Memory B cell (primary cell): ENCODE results near the gene CACNA1B.

Source experiments
- ATAC-seq: fragments of 150-1000 bp; cut with Tn5 transposase; 2 replicates; pipeline ENCODE4 v1.10.0; 2021; ENCODE audit warnings: low read depth, mild to moderate bottlenecking, moderate library complexity
- DNase-seq, 2 donors: peaks; one replicate each; pipeline ENCODE4 v3.0.0; 2022; ENCODE audit warnings: low spot score in 2 of 2
- H3K27ac Mint-ChIP-seq: one replicate; pipeline ENCODE4 v1.8.0; 2022; ENCODE audit warnings: mild to moderate bottlenecking, moderate library complexity, mixed read lengths
- H3K27me3 Mint-ChIP-seq: one replicate; pipeline ENCODE4 v1.8.0; 2022; ENCODE audit warnings: mixed read lengths
- H3K36me3 Mint-ChIP-seq: one replicate; pipeline ENCODE4 v1.8.0; 2022; ENCODE audit warnings: mild to moderate bottlenecking, mixed read lengths
- H3K4me1 Mint-ChIP-seq: one replicate; pipeline ENCODE4 v1.8.0; 2022; ENCODE audit warnings: mixed read lengths
- H3K4me3 Mint-ChIP-seq: one replicate; pipeline ENCODE4 v1.8.0; 2022; ENCODE audit warnings: mild to moderate bottlenecking, moderate library complexity, mixed read lengths
- H3K9me3 Mint-ChIP-seq: one replicate; pipeline ENCODE4 v1.8.0; 2022; ENCODE audit warnings: mixed read lengths

The CACNA1B gene

GRCh38 chr9:137838576-137838975 is 39.0 kb upstream of the CACNA1B start:
- no peak for DNase-seq
- no peak for ATAC-seq
- H3K27ac Mint-ChIP-seq: no peak overlapping the region
- H3K4me3 Mint-ChIP-seq: no peak overlapping the region
- H3K4me1 Mint-ChIP-seq: no peaks in the 10 kb centered on the region
- H3K36me3 Mint-ChIP-seq: peaks cover 10% of the 10 kb centered on the region
- H3K9me3 Mint-ChIP-seq: peaks cover 1% of the 10 kb centered on the region
- H3K27me3 Mint-ChIP-seq: no peaks in the 10 kb centered on the region

GRCh38 chr9:137843355-137843754 is 34.2 kb upstream of the CACNA1B start:
- Mint-ChIP-seq H3K36me3 (peaks cover 9% of the 10 kb centered on the region), H3K4me1 (no peaks in the 10 kb centered on the region), H3K27ac (no peak overlapping the region), H3K4me3 (no peak overlapping the region), H3K27me3 (no peaks in the 10 kb centered on the region), H3K9me3 (peaks cover 7% of the 10 kb centered on the region)
- DNase-seq: no peak
- ATAC-seq: no peak

- no peak overlapping the region for H3K27ac Mint-ChIP-seq
- peaks cover 14% of the 10 kb centered on the region for H3K36me3 Mint-ChIP-seq
- peaks cover 6% of the 10 kb centered on the region for H3K27me3 Mint-ChIP-seq
- no peak for ATAC-seq
- no peak overlapping the region for H3K4me3 Mint-ChIP-seq
- no peaks in the 10 kb centered on the region for H3K4me1 Mint-ChIP-seq
- peaks cover 20% of the 10 kb centered on the region for H3K9me3 Mint-ChIP-seq
- DNase-seq: no peak
These were observed 25.9 kb upstream of the CACNA1B start for GRCh38 chr9:137851516-137852267.

GRCh38 chr9:137853392-137853995 is 24.1 kb upstream of the CACNA1B start:
- ATAC-seq: no peak
- no peak overlapping the region for H3K4me3 Mint-ChIP-seq
- H3K27ac Mint-ChIP-seq: no peak overlapping the region

GRCh38 chr9:137860361-137860760 is 17.2 kb upstream of the CACNA1B start:
- DNase-seq (no peak), ATAC-seq (no peak)
- Mint-ChIP-seq H3K27me3 (peaks cover 12% of the 10 kb centered on the region), H3K36me3 (peaks cover 16% of the 10 kb centered on the region), H3K27ac (no peak overlapping the region), H3K4me3 (no peak overlapping the region), H3K9me3 (peaks cover 18% of the 10 kb centered on the region), H3K4me1 (no peaks in the 10 kb centered on the region)

More at GRCh38 chr9:137853392-137853995, 24.1 kb upstream of the CACNA1B start:
- DNase-seq: no peak
- Mint-ChIP-seq H3K36me3 (peaks cover 14% of the 10 kb centered on the region), H3K9me3 (peaks cover 20% of the 10 kb centered on the region), H3K4me1 (no peaks in the 10 kb centered on the region), H3K27me3 (peaks cover 6% of the 10 kb centered on the region)

GRCh38 chr9:137865581-137866145 is 11.9 kb upstream of the CACNA1B start:
- Mint-ChIP-seq H3K27ac (no peak overlapping the region), H3K27me3 (peaks cover 27% of the 10 kb centered on the region), H3K4me1 (peaks cover 4% of the 10 kb centered on the region), H3K4me3 (no peak overlapping the region), H3K36me3 (peaks cover 8% of the 10 kb centered on the region), H3K9me3 (peaks cover 6% of the 10 kb centered on the region)
- no peak for DNase-seq
- ATAC-seq: no peak

GRCh38 chr9:137866226-137867141 is 11.1 kb upstream of the CACNA1B start:
- ATAC-seq: no peak
- Mint-ChIP-seq H3K27ac (no peak overlapping the region), H3K4me3 (no peak overlapping the region)

GRCh38 chr9:137870432-137870831 is 7.2 kb upstream of the CACNA1B start:
- ATAC-seq (no peak), DNase-seq (no peak)
- Mint-ChIP-seq H3K27ac (no peak overlapping the region), H3K4me1 (peaks cover 4% of the 10 kb centered on the region), H3K9me3 (peaks cover 3% of the 10 kb centered on the region), H3K4me3 (no peak overlapping the region), H3K27me3 (peaks cover 26% of the 10 kb centered on the region), H3K36me3 (peaks cover 2% of the 10 kb centered on the region)

More at GRCh38 chr9:137866226-137867141, 11.1 kb upstream of the CACNA1B start:
- DNase-seq: no peak
- Mint-ChIP-seq H3K27me3 (peaks cover 27% of the 10 kb centered on the region), H3K36me3 (peaks cover 5% of the 10 kb centered on the region), H3K4me1 (peaks cover 4% of the 10 kb centered on the region), H3K9me3 (peaks cover 3% of the 10 kb centered on the region)

- H3K27me3 Mint-ChIP-seq: peaks cover 22% of the 10 kb centered on the region
- peaks cover 3% of the 10 kb centered on the region for H3K9me3 Mint-ChIP-seq
- H3K36me3 Mint-ChIP-seq: peaks cover 4% of the 10 kb centered on the region
- no peaks in the 10 kb centered on the region for H3K4me1 Mint-ChIP-seq
- H3K27ac Mint-ChIP-seq: no peak overlapping the region
- DNase-seq (no peak), ATAC-seq (no peak)
- H3K4me3 Mint-ChIP-seq: no peak overlapping the region
These were observed 5.3 kb upstream of the CACNA1B start for GRCh38 chr9:137872296-137872695.

- Mint-ChIP-seq H3K27ac (no peak overlapping the region), H3K27me3 (peaks cover 13% of the 10 kb centered on the region), H3K4me1 (no peaks in the 10 kb centered on the region), H3K9me3 (peaks cover 3% of the 10 kb centered on the region), H3K4me3 (no peak overlapping the region), H3K36me3 (peaks cover 4% of the 10 kb centered on the region)
- DNase-seq: no peak
- no peak for ATAC-seq
These were observed 4.2 kb upstream of the CACNA1B start for GRCh38 chr9:137873408-137873807.

- Mint-ChIP-seq H3K9me3 (peaks cover 3% of the 10 kb centered on the region), H3K4me3 (no peak overlapping the region), H3K36me3 (peaks cover 2% of the 10 kb centered on the region), H3K27me3 (peaks cover 11% of the 10 kb centered on the region), H3K27ac (no peak overlapping the region), H3K4me1 (no peaks in the 10 kb centered on the region)
- DNase-seq (no peak), ATAC-seq (no peak)
These were observed 3.7 kb upstream of the CACNA1B start for GRCh38 chr9:137873858-137874362.

- Mint-ChIP-seq H3K27me3 (peaks cover 14% of the 10 kb centered on the region), H3K4me3 (no peak overlapping the region), H3K4me1 (no peaks in the 10 kb centered on the region), H3K36me3 (peaks cover 2% of the 10 kb centered on the region), H3K9me3 (peaks cover 3% of the 10 kb centered on the region), H3K27ac (no peak overlapping the region)
- ATAC-seq (no peak), DNase-seq (no peak)
These were observed 2.2 kb upstream of the CACNA1B start for GRCh38 chr9:137875354-137875753.

- peaks cover 3% of the 10 kb centered on the region for H3K9me3 Mint-ChIP-seq
- DNase-seq: no peak
- H3K36me3 Mint-ChIP-seq: peaks cover 2% of the 10 kb centered on the region
- no peak for ATAC-seq
- no peaks in the 10 kb centered on the region for H3K4me1 Mint-ChIP-seq
- no peak overlapping the region for H3K4me3 Mint-ChIP-seq
- H3K27me3 Mint-ChIP-seq: peaks cover 14% of the 10 kb centered on the region
- H3K27ac Mint-ChIP-seq: no peak overlapping the region
These were observed 1.7 kb upstream of the CACNA1B start for GRCh38 chr9:137875846-137876245.
